Endothelial cell of hepatic sinusoid (primary cell): ENCODE data around the gene OR5K2.

Experiments used
- in situ Hi-C: cut with HindIII; loops from 2 replicates; pipeline ENCODE4 v1.10.0; 2017; ENCODE audit warnings: low sequenced_read_pairs

Gene OR5K2

GRCh38 chr3:98521897-98522543 is 24.5 kb downstream of the OR5K2 start:
- in situ Hi-C loops: no loop called here

- in situ Hi-C loops: no loop called here
Measured at GRCh38 chr3:98522544-98523281, 25.2 kb downstream of the OR5K2 start, which contains the start of gene CLDND1. Gene CLDND1 (minus strand): TSS chr3:98522902. CDS start chr3:98521424, 1,478 bp downstream.

GRCh38 chr3:98525494-98525893 is 28.0 kb downstream of the OR5K2 start:
- in situ Hi-C loops: no loop called here

- in situ Hi-C loops: no loop called here
Measured at GRCh38 chr3:98528474-98529346, 31.2 kb downstream of the OR5K2 start.

GRCh38 chr3:98529856-98530459 is 32.5 kb downstream of the OR5K2 start:
- in situ Hi-C loops: no loop called here

- in situ Hi-C loops: no loop called here
Measured at GRCh38 chr3:98530676-98531075, 33.2 kb downstream of the OR5K2 start.

GRCh38 chr3:98531622-98532274 is 34.3 kb downstream of the OR5K2 start, which contains the start of gene GPR15:
Gene GPR15 (plus strand): TSS chr3:98531978. CDS start chr3:98532034, 56 bp downstream.
- in situ Hi-C loops: no loop called here

GRCh38 chr3:98532275-98532637 is 34.8 kb downstream of the OR5K2 start:
- in situ Hi-C loops: no loop called here

GRCh38 chr3:98532709-98533571 is 35.5 kb downstream of the OR5K2 start:
- in situ Hi-C loops: no loop called here

- in situ Hi-C loops: no loop called here
Measured at GRCh38 chr3:98534168-98534567, 36.7 kb downstream of the OR5K2 start.

- in situ Hi-C loops: no loop called here
Measured at GRCh38 chr3:98534734-98535133, 37.3 kb downstream of the OR5K2 start.

- in situ Hi-C loops: no loop called here
Measured at GRCh38 chr3:98536456-98537017, 39.1 kb downstream of the OR5K2 start.

- in situ Hi-C loops: no loop called here
Measured at GRCh38 chr3:98540346-98540745, 42.9 kb downstream of the OR5K2 start.

- in situ Hi-C loops: no loop called here
Measured at GRCh38 chr3:98541695-98542094, 44.2 kb downstream of the OR5K2 start.

GRCh38 chr3:98542623-98543022 is 45.1 kb downstream of the OR5K2 start:
- in situ Hi-C loops: no loop called here

- in situ Hi-C loops: no loop called here
Measured at GRCh38 chr3:98545940-98546339, 48.5 kb downstream of the OR5K2 start.
